A673 (cell line): ENCODE results near the gene ATXN2.
"Not testable (repeated sequence)": the region's sequence is repeated elsewhere in the genome, so short reads cannot be mapped to it uniquely, and the experiment has no call there.

Experiments used
- EZH2 ChIP-seq: fragments of 200-600 bp; sonication (generic); IDR thresholded peaks from 2 replicates; pipeline ENCODE4 v1.6.1; 2017; ENCODE audit warnings: borderline replicate concordance, low read depth, mild to moderate bottlenecking, mixed read lengths, antibody characterized with exemption, low read length; ENCODE audit not compliant: poor library complexity, severe bottlenecking
- TF ChIP-seq, protein P1 (sequence below): fragments of 300-800, 200-600 bp; sonication (generic); conservative IDR thresholded peaks from 2 replicates; pipeline ENCODE4 v1.5.1; 2017; ENCODE audit warnings: low read depth, mild to moderate bottlenecking, antibody characterized with exemption, low read length, moderate library complexity, mixed read lengths

- TF ChIP-seq, protein P1, sequence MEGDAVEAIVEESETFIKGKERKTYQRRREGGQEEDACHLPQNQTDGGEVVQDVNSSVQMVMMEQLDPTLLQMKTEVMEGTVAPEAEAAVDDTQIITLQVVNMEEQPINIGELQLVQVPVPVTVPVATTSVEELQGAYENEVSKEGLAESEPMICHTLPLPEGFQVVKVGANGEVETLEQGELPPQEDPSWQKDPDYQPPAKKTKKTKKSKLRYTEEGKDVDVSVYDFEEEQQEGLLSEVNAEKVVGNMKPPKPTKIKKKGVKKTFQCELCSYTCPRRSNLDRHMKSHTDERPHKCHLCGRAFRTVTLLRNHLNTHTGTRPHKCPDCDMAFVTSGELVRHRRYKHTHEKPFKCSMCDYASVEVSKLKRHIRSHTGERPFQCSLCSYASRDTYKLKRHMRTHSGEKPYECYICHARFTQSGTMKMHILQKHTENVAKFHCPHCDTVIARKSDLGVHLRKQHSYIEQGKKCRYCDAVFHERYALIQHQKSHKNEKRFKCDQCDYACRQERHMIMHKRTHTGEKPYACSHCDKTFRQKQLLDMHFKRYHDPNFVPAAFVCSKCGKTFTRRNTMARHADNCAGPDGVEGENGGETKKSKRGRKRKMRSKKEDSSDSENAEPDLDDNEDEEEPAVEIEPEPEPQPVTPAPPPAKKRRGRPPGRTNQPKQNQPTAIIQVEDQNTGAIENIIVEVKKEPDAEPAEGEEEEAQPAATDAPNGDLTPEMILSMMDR, result not testable (repeated sequence)
- not testable (repeated sequence) for TF ChIP-seq EZH2
These were observed 91.4 kb downstream of the ATXN2 start for GRCh38 chr12:111507719-111508118.
